Lower leg skin (tissue), 3 donors: ENCODE data around the gene ARHGAP24.

Experiments used
- POLR2A ChIP-seq, 2 donors: fragments of 450-650 bp; IDR thresholded peaks; one replicate each; pipeline ENCODE4 v1.6.1; 2016 to 2017; ENCODE audit warnings: antibody characterized with exemption in 2 of 2, mild to moderate bottlenecking in 1 of 2, moderate library complexity in 1 of 2
- TF ChIP-seq, protein P1 (sequence below), 3 donors: fragments of 450-650 bp; IDR thresholded peaks; one replicate each; pipeline ENCODE4 v1.5.1; 2016; ENCODE audit warnings: antibody characterized with exemption in 3 of 3, mild to moderate bottlenecking in 3 of 3, moderate library complexity in 2 of 3

DNA sequence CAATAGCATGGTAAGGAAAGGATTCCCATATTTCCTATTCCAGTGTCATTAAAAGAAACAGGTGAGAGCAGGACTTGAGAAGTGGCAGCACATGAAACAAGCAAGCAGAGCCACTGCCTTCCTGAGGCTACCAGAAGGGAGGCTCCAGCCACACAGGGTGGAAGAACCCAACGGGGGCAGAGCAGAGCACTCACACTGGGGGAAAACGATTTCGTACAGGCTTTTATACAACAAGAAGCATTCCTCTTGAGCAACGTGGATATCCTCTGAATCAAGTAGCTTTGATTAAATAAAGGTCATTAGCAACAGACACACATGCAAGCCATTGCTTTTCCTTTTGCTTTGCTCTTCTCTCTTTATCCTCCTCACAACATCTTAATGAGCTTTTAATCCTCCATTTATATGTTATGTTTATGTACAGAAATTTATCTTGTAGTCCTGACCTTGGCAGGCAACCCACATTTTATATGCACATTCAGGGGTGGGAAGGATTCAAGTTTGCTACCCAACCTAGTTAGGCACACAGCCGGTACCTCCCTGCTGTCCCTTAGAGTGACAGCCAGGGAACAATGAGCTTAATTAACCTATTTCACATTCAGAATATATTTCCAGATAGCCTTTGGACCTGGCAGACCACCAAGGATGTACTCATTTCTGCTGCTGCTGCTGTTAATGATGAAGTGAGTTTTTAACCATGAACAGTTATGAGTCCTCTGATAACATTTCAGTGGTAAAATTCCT, 202.1 kb downstream of the ARHGAP24 start:
- TF ChIP-seq, protein P1, sequence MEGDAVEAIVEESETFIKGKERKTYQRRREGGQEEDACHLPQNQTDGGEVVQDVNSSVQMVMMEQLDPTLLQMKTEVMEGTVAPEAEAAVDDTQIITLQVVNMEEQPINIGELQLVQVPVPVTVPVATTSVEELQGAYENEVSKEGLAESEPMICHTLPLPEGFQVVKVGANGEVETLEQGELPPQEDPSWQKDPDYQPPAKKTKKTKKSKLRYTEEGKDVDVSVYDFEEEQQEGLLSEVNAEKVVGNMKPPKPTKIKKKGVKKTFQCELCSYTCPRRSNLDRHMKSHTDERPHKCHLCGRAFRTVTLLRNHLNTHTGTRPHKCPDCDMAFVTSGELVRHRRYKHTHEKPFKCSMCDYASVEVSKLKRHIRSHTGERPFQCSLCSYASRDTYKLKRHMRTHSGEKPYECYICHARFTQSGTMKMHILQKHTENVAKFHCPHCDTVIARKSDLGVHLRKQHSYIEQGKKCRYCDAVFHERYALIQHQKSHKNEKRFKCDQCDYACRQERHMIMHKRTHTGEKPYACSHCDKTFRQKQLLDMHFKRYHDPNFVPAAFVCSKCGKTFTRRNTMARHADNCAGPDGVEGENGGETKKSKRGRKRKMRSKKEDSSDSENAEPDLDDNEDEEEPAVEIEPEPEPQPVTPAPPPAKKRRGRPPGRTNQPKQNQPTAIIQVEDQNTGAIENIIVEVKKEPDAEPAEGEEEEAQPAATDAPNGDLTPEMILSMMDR (IDR thresholded peaks at IDR 0.05) = no peak
- TF ChIP-seq POLR2A (IDR thresholded peaks at IDR 0.05) = no peak
